ENCODE data around the gene HSPBP1.

- TF ChIP-seq EZH2 (optimal IDR thresholded peaks at IDR 0.05; ENCODE audit: low read depth, low read length): no peak
- TF ChIP-seq CTCF (IDR thresholded peaks at IDR 0.05; ENCODE audit: low read length): no peak
- no peak for TF ChIP-seq EZH2phosphoT487 (IDR thresholded peaks at IDR 0.05; ENCODE audit: low read length)
Measured at GRCh38 chr19:55230329-55230728, 49.6 kb downstream of the HSPBP1 start.

Data from MM.1S (cell line).